GM18909 (cell line): ENCODE data around the gene C13orf42.

Experiments
- ATAC-seq: cut with Tn5 transposase; IDR thresholded peaks from one replicate; pipeline ENCODE4 v1.9.1; 2021; ENCODE audit warnings: mild to moderate bottlenecking; ENCODE audit not compliant: unreplicated experiment, poor library complexity

The C13orf42 gene

GRCh38 chr13:51036418-51036817 is 74.7 kb downstream of the C13orf42 start:
- ATAC-seq: no peak

- no peak for ATAC-seq
These were observed 75.1 kb downstream of the C13orf42 start for GRCh38 chr13:51035978-51036377.

GRCh38 chr13:51035469-51035868 is 75.6 kb downstream of the C13orf42 start:
- ATAC-seq: no peak

- no peak for ATAC-seq
These were observed 76.2 kb downstream of the C13orf42 start for GRCh38 chr13:51034906-51035305.

DNA sequence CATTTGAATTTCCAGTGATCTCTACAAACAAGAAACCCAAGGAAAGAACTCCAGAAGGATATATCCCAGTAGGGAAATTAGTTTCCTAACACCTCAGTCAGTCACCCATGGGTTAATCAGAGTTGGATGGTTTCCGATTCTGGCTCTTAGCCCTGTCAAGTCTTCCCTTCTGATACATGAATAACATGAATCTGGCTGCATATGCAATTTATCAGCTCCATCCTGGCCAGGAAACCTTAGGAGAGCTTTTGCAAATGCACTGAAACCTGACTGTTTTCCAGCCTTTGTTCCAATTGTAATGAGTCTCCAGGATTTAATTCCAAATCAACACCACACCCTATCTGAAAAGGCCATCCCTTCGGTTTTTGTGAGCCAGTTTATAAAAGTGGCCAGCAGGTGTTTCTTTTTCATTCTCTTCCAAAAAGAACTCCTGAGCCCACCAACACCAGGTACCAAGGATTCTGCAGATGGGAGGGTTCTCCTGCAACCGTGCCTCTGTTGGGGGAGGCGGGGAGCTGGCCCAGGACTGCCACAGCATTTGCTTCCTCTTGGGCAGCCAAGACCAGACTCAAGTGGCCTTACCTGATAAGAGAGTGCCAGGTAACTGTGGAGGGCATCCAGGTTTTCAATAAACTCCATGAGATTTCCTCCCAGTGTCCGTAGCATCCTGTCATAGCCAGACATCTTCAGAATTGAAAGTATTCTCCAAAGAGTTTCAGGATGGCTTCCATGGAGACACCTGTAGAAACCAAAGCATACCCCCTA is 77.5 kb downstream of the C13orf42 start:
- no peak for ATAC-seq

DNA sequence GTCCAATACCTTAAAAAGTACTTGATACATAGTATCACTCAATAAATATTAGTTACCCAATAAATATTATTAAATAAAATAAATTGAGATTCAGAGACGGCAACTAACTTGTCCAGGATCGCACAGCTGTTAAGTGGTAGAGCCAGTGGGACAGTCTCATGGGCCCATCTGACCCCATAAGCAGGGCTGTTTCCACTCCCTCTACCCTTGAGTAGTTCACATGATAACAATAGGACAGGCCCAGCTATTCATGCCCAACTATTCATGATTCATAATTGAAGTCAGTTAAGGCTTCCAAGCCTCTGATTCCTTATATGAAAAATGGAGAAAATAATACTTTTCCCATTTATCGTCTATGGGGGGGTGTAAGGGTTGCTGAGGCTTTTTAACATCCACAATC is 78.2 kb downstream of the C13orf42 start:
- no peak for ATAC-seq
